PFSK-1 (cell line): ENCODE data around the gene CEP104.

Experiments used
- FOXP2 ChIP-seq: optimal IDR thresholded peaks from 2 replicates; pipeline ENCODE3; 2011; ENCODE audit warnings: borderline replicate concordance, control low read depth, inconsistent platforms; ENCODE audit not compliant: insufficient read depth; ENCODE audit errors: extremely low read length, extremely low read depth
- POLR2AphosphoS5 ChIP-seq: IDR thresholded peaks from 2 replicates; pipeline ENCODE4 v1.6.1; 2012; ENCODE audit warnings: low read depth, mild to moderate bottlenecking, control low read depth, low read length, moderate library complexity
- REST ChIP-seq, 2 experiments: IDR thresholded peaks; 2 replicates each; pipeline versions ENCODE4 v1.6.1 to v1.8.0; 2011 to 2012; ENCODE audit warnings: low read depth in 2 of 2, low read length in 2 of 2, control low read depth in 1 of 2, inconsistent platforms in 1 of 2, mild to moderate bottlenecking in 1 of 2, moderate library complexity in 1 of 2; ENCODE audit not compliant: insufficient read depth in 1 of 2
- SIN3A ChIP-seq: IDR thresholded peaks from 2 replicates; pipeline ENCODE4 v1.6.1; 2012; ENCODE audit warnings: mild to moderate bottlenecking, low read length, moderate library complexity, borderline replicate concordance; ENCODE audit not compliant: insufficient read depth
- TAF1 ChIP-seq: IDR thresholded peaks from 2 replicates; pipeline ENCODE4 v1.6.1; 2012; ENCODE audit warnings: low read length, control low read depth, borderline replicate concordance; ENCODE audit not compliant: insufficient read depth

The CEP104 gene

GRCh38 chr1:3902111-3902511, 45.1 kb upstream of the CEP104 start:
- TF ChIP-seq POLR2AphosphoS5 (no peak), FOXP2 (no peak), REST (IDR thresholded peaks at IDR 0.05; ENCODE audit: insufficient read depth in 1 of 2, low read depth in 2 of 2, low read length in 2 of 2) (no peak), SIN3A (no peak), TAF1 (no peak)

- TF ChIP-seq REST (IDR thresholded peaks at IDR 0.05; ENCODE audit: insufficient read depth in 1 of 2, low read depth in 2 of 2, low read length in 2 of 2) (no peak; a peak in 1 of 4 replicates), FOXP2 (peak; percentile 79), TAF1 (no peak), SIN3A (no peak), POLR2AphosphoS5 (peak; percentile 64)
These were observed 44.0 kb upstream of the CEP104 start for GRCh38 chr1:3900969-3901529.

GRCh38 chr1:3900150-3900968, 43.3 kb upstream of the CEP104 start, which contains the start of gene C1orf174:
Gene C1orf174 (minus strand): TSS chr1:3900272. CDS start chr1:3900186, 86 bp downstream.
- TF ChIP-seq REST (IDR thresholded peaks at IDR 0.05; ENCODE audit: insufficient read depth in 1 of 2, low read depth in 2 of 2, low read length in 2 of 2) (no peak), TAF1 (0 out of 2 replicates have a peak, but pooled peaks have one; percentile 19), SIN3A (0 out of 2 replicates have a peak, but pooled peaks have one; percentile 6), POLR2AphosphoS5 (no peak; the same call in none of the 2 replicates), FOXP2 (no peak)

- TF ChIP-seq POLR2AphosphoS5 (no peak), SIN3A (no peak), TAF1 (no peak), FOXP2 (no peak), REST (IDR thresholded peaks at IDR 0.05; ENCODE audit: insufficient read depth in 1 of 2, low read depth in 2 of 2, low read length in 2 of 2) (no peak)
These were observed 42.7 kb upstream of the CEP104 start for GRCh38 chr1:3899754-3900149.
